ENCODE results near the gene GLB1L2.

GLB1L2 gene

GRCh38 chr11:134389464-134390180 lies 57.8 kb downstream of the GLB1L2 start:
- no peak for FAIRE-seq

GRCh38 chr11:134390706-134391569 lies 59.1 kb downstream of the GLB1L2 start:
- no peak for FAIRE-seq

- no peak for FAIRE-seq
Measured at GRCh38 chr11:134391656-134392055, 59.9 kb downstream of the GLB1L2 start.

GRCh38 chr11:134392953-134393615 lies 61.3 kb downstream of the GLB1L2 start:
- FAIRE-seq = no peak

GRCh38 chr11:134393638-134394037 lies 61.9 kb downstream of the GLB1L2 start:
- FAIRE-seq = no peak

GRCh38 chr11:134394311-134394710 lies 62.5 kb downstream of the GLB1L2 start:
- no peak for FAIRE-seq

GRCh38 chr11:134395002-134395401 lies 63.2 kb downstream of the GLB1L2 start:
- no peak for FAIRE-seq

- no peak for FAIRE-seq
Measured at GRCh38 chr11:134397304-134398078, 65.7 kb downstream of the GLB1L2 start.

- FAIRE-seq = no peak
Measured at GRCh38 chr11:134398079-134398444, 66.3 kb downstream of the GLB1L2 start.

GRCh38 chr11:134398644-134399292 lies 67.0 kb downstream of the GLB1L2 start:
- FAIRE-seq = no peak

GRCh38 chr11:134399293-134399654 lies 67.5 kb downstream of the GLB1L2 start:
- FAIRE-seq = no peak

- FAIRE-seq = no peak
Measured at GRCh38 chr11:134399996-134400395, 68.2 kb downstream of the GLB1L2 start.

GRCh38 chr11:134401825-134402809 lies 70.3 kb downstream of the GLB1L2 start:
- no peak for FAIRE-seq

- no peak for FAIRE-seq
Measured at GRCh38 chr11:134402910-134403309, 71.1 kb downstream of the GLB1L2 start.

GRCh38 chr11:134404575-134405341 lies 73.0 kb downstream of the GLB1L2 start:
- FAIRE-seq = no peak

GRCh38 chr11:134405436-134405835 lies 73.6 kb downstream of the GLB1L2 start:
- no peak for FAIRE-seq

GRCh38 chr11:134405841-134406240 lies 74.1 kb downstream of the GLB1L2 start:
- no peak for FAIRE-seq

GRCh38 chr11:134406264-134407185 lies 74.7 kb downstream of the GLB1L2 start:
- FAIRE-seq = no peak

- no peak for FAIRE-seq
Measured at GRCh38 chr11:134407321-134407828, 75.6 kb downstream of the GLB1L2 start.

Measured in endometrium (tissue), 2 donors.